Astrocyte of the spinal cord (primary cell): ENCODE data around the gene PABPC3.

ENCODE experiments used
- DNase-seq: peaks from one replicate; pipeline ENCODE4 v3.0.0; 2011; ENCODE audit warnings: low read depth, low spot score
- H3K4me3 ChIP-seq: 2 replicates; pipeline ENCODE4 v1.5.1; 2011; ENCODE audit warnings: low read depth, mild to moderate bottlenecking, low read length, moderate library complexity
- CTCF ChIP-seq: IDR thresholded peaks from 2 replicates; pipeline ENCODE4 v1.5.1; 2012; ENCODE audit warnings: low read depth, mild to moderate bottlenecking, low read length, inconsistent platforms
- in situ Hi-C: cut with HindIII; loops from 2 replicates; pipeline ENCODE4 v1.10.0; 2017; ENCODE audit warnings: low sequenced_read_pairs

PABPC3 gene

GRCh38 chr13:25116044-25116443 is 20.1 kb downstream of the PABPC3 start:
- DNase-seq = no peak
- in situ Hi-C loops = no loop called here
- no peak overlapping the region for H3K4me3 ChIP-seq
- no peak for TF ChIP-seq CTCF

- DNase-seq = no peak
- no peak overlapping the region for H3K4me3 ChIP-seq
- TF ChIP-seq CTCF = no peak
- in situ Hi-C loops = no loop called here
These were observed 21.4 kb downstream of the PABPC3 start for GRCh38 chr13:25117312-25117711.

- no peak for DNase-seq
- no peak for TF ChIP-seq CTCF
- in situ Hi-C loops = no loop called here
- H3K4me3 ChIP-seq = no peak overlapping the region
These were observed 22.5 kb downstream of the PABPC3 start for GRCh38 chr13:25118378-25118905.

GRCh38 chr13:25130944-25131343 is 35.0 kb downstream of the PABPC3 start:
- no peak for TF ChIP-seq CTCF
- in situ Hi-C loops = no loop called here
- H3K4me3 ChIP-seq = no peak overlapping the region
- no peak for DNase-seq

GRCh38 chr13:25131881-25132420 is 36.0 kb downstream of the PABPC3 start:
- no peak for DNase-seq
- TF ChIP-seq CTCF = no peak
- in situ Hi-C loops = no loop called here
- no peak overlapping the region for H3K4me3 ChIP-seq

- in situ Hi-C loops = no loop called here
- no peak for DNase-seq
- no peak for TF ChIP-seq CTCF
These were observed 36.9 kb downstream of the PABPC3 start for GRCh38 chr13:25132751-25133390.

More at GRCh38 chr13:25132751-25133390, 36.9 kb downstream of the PABPC3 start:
- no peak overlapping the region for H3K4me3 ChIP-seq
